IMR-90 (cell line): ENCODE data around the gene TUBGCP3. TPM values are rescaled to one million over a fixed set of nuclear protein-coding genes. Genes with fewer than 3 reads are reported as not detected.

Source experiments
- ATAC-seq: fragments of 200-7000 bp; cut with Tn5 transposase; 2 replicates; pipeline ENCODE4 v1.9.1; 2020; ENCODE audit warnings: low read depth, mild to moderate bottlenecking, moderate library complexity
- BruUV-seq: library from RNA; stranded (reverse); fragments of 400-500 nt; replicated peaks from 2 replicates; lab custom pipeline; 2021; lab: Mats Ljungman, UMichigan
- CTCF ChIA-PET: fragments of 300-600 bp; formaldehyde crosslinking; extraction: SDS; loops from one replicate; lab custom pipeline; 2021; ENCODE audit warnings: antibody characterized with exemption; lab: Yijun Ruan, JAX
- POLR2A ChIA-PET: fragments of 300-600 bp; sonication (Branson Sonifier 250); formaldehyde crosslinking; loops from one replicate; lab custom pipeline; 2022; ENCODE audit warnings: antibody characterized with exemption; ENCODE audit not compliant: unreplicated experiment; lab: Charles Lee
- DNase-seq: peaks from one replicate; pipeline ENCODE4 v3.0.0; 2013
- H2AFZ ChIP-seq: replicated peaks from 2 replicates; pipeline ENCODE3; 2013; ENCODE audit warnings: low read length, mild to moderate bottlenecking; ENCODE audit not compliant: poor library complexity
- H2AK5ac ChIP-seq: 2 replicates; pipeline ENCODE4 v1.6.1; 2013; ENCODE audit warnings: low read depth, low read length, inconsistent platforms
- H2AK9ac ChIP-seq: replicated peaks from 2 replicates; pipeline ENCODE3; 2013; ENCODE audit warnings: mild to moderate bottlenecking, low read depth, low read length, moderate library complexity; ENCODE audit not compliant: poor library complexity
- H2BK120ac ChIP-seq: 2 replicates; pipeline ENCODE4 v1.6.1; 2013; ENCODE audit warnings: low read depth, low read length, inconsistent platforms
- H2BK15ac ChIP-seq: 3 replicates; pipeline ENCODE4 v1.6.1; 2013; ENCODE audit warnings: low read depth, low read length, inconsistent platforms
- H2BK20ac ChIP-seq: 2 replicates; pipeline ENCODE4 v1.6.1; 2013; ENCODE audit warnings: low read depth, mild to moderate bottlenecking, inconsistent platforms, low read length, moderate library complexity
- H2BK5ac ChIP-seq: 2 replicates; pipeline ENCODE4 v1.6.1; 2013; ENCODE audit warnings: mild to moderate bottlenecking, low read depth, low read length, inconsistent platforms; ENCODE audit not compliant: poor library complexity, severe bottlenecking
- H3K14ac ChIP-seq: replicated peaks from 2 replicates; pipeline ENCODE4 v1.6.1; 2013; ENCODE audit warnings: low read depth, low read length, inconsistent platforms
- H3K18ac ChIP-seq: 2 replicates; pipeline ENCODE4 v1.6.1; 2013; ENCODE audit warnings: low read depth, low read length, control low read depth
- H3K23ac ChIP-seq: 2 replicates; pipeline ENCODE4 v1.6.1; 2013; ENCODE audit warnings: low read depth, low read length, inconsistent platforms
- H3K27ac ChIP-seq: 2 replicates; pipeline ENCODE4 v1.5.1; 2013; ENCODE audit warnings: mild to moderate bottlenecking, control low read depth, low read length; ENCODE audit not compliant: insufficient read depth
- H3K27me3 ChIP-seq: 2 replicates; pipeline ENCODE4 v1.6.1; 2013; ENCODE audit warnings: low read length; ENCODE audit not compliant: control insufficient read depth, insufficient read depth
- H3K36me3 ChIP-seq: 2 replicates; pipeline ENCODE4 v1.6.1; 2013; ENCODE audit warnings: low read length, mixed read lengths; ENCODE audit not compliant: control insufficient read depth, insufficient read depth
- H3K4ac ChIP-seq: 2 replicates; pipeline ENCODE4 v1.6.1; 2013; ENCODE audit warnings: low read depth, low read length, inconsistent platforms
- H3K4me1 ChIP-seq: 2 replicates; pipeline ENCODE4 v1.6.1; 2013; ENCODE audit warnings: low read length, mixed read lengths; ENCODE audit not compliant: control insufficient read depth, insufficient read depth
- H3K4me2 ChIP-seq: 2 replicates; pipeline ENCODE4 v1.6.1; 2013; ENCODE audit warnings: low read depth, mild to moderate bottlenecking, control low read depth, low read length, moderate library complexity
- H3K4me3 ChIP-seq: 2 replicates; pipeline ENCODE4 v1.5.1; 2013; ENCODE audit warnings: low read depth, mild to moderate bottlenecking, control low read depth, low read length, moderate library complexity; ENCODE audit not compliant: insufficient read depth
- H3K56ac ChIP-seq: 2 replicates; pipeline ENCODE4 v1.6.1; 2013; ENCODE audit warnings: low read length, inconsistent platforms; ENCODE audit not compliant: insufficient read depth; ENCODE audit errors: extremely low read depth
- H3K79me1 ChIP-seq, 2 experiments: 2 replicates each; pipeline ENCODE4 v1.6.1; 2013; ENCODE audit warnings: low read length in 2 of 2, inconsistent platforms in 1 of 2, low read depth in 1 of 2
- H3K9ac ChIP-seq: 2 replicates; pipeline ENCODE4 v1.6.1; 2013; ENCODE audit warnings: low read depth, low read length, control low read depth
- H3K9me1 ChIP-seq: 2 replicates; pipeline ENCODE4 v1.6.1; 2013; ENCODE audit warnings: low read length, inconsistent platforms; ENCODE audit not compliant: insufficient read depth
- H3K9me3 ChIP-seq: 2 replicates; pipeline ENCODE4 v1.6.1; 2013; ENCODE audit warnings: low read length; ENCODE audit not compliant: control insufficient read depth, insufficient read depth
- H4K20me1 ChIP-seq: 2 replicates; pipeline ENCODE4 v1.6.1; 2013; ENCODE audit warnings: low read length, inconsistent platforms; ENCODE audit not compliant: insufficient read depth
- H4K5ac ChIP-seq: 2 replicates; pipeline ENCODE4 v1.6.1; 2013; ENCODE audit warnings: mild to moderate bottlenecking, low read depth, low read length, control low read depth
- H4K8ac ChIP-seq, 2 experiments: 2 replicates each; pipeline ENCODE4 v1.6.1; 2013; ENCODE audit warnings: low read depth in 2 of 2, low read length in 2 of 2, control low read depth in 1 of 2, inconsistent platforms in 1 of 2
- H4K91ac ChIP-seq: 2 replicates; pipeline ENCODE4 v1.6.1; 2013; ENCODE audit warnings: low read depth, low read length, inconsistent platforms; ENCODE audit not compliant: insufficient read depth
- CEBPB ChIP-seq: IDR thresholded peaks from 2 replicates; pipeline ENCODE4 v1.6.1; 2012; ENCODE audit warnings: low read depth, low read length, improper control_type of control experiment
- RAD21 ChIP-seq: IDR thresholded peaks from 2 replicates; pipeline ENCODE4 v1.6.1; 2012; ENCODE audit warnings: low read length, improper control_type of control experiment
- RCOR1 ChIP-seq: IDR thresholded peaks from 2 replicates; pipeline ENCODE4 v1.6.1; 2012; ENCODE audit warnings: mild to moderate bottlenecking, low read length, improper control_type of control experiment; ENCODE audit not compliant: insufficient replicate concordance
- WGBS, 2 experiments: methylation state at CpG; one replicate each; pipeline versions ENCODE4 v1.1.5 to v1.1.7; 2013; ENCODE audit warnings: missing lambda C conversion rate in 2 of 2; ENCODE audit not compliant: insufficient read length in 1 of 2; ENCODE audit errors: extremely low coverage in 2 of 2; 5-methylcytosine and 5-hydroxymethylcytosine counted together
- dilution Hi-C: fragments of 300-500 bp; cut with HindIII; formaldehyde crosslinking; loops from one replicate; pipeline ENCODE4 v1.14.3; 2018; ENCODE audit warnings: low sequenced_read_pairs; ENCODE audit not compliant: unreplicated experiment
- in situ Hi-C: fragments of 300-500 bp; cut with MboI; formaldehyde crosslinking; loops from 3 replicates; pipeline ENCODE4 v1.14.3; 2019; ENCODE audit warnings: low sequenced_read_pairs, inconsistent platforms, mixed read lengths
- intact Hi-C: fragments of 100-400 bp; cut with micrococcal nuclease; formaldehyde crosslinking; loops from 2 replicates; pipeline ENCODE4 v1.10.0; 2022
- polyA plus RNA-seq, 3 experiments: library from polyadenylated mRNA; depleted of rRNA; stranded (reverse); fragments of >200 nt; gene quantifications; 2 replicates each; pipeline ENCODE4 v1.2.3, GENCODE V29; 2012; ENCODE audit warnings: low replicate concordance in 1 of 3
- total RNA-seq: library from RNA; depleted of rRNA; stranded (reverse); fragments of >200 nt; gene quantifications from 2 replicates; pipeline ENCODE4 v1.2.3, GENCODE V29; 2012

TUBGCP3 gene
- total and polyA plus RNA-seq, 2 of the 4 experiments (the other 2 are of a cell fraction), result 16.0 to 17.8 TPM

- Histone ChIP-seq H3K36me3 (no peaks in the 10 kb centered on the region), H3K9me3 (no peaks in the 10 kb centered on the region), H3K56ac (no peak overlapping the region; the same call in 1 of the 2 replicates), H3K18ac (no peak overlapping the region), H4K5ac (peak overlapping the region; percentile 92), H3K27ac (peak overlapping the region; percentile 73; the same call in 1 of the 2 replicates), H3K4me3 (peak overlapping the region; percentile 83), H2BK120ac (0 out of 2 replicates have a peak overlapping the region, but pooled peaks have one; percentile 61), H3K27me3 (peaks cover 2% of the 10 kb centered on the region; the same call in 1 of the 2 replicates), H3K9me1 (peaks cover 7% of the 10 kb centered on the region; the same call in 1 of the 2 replicates), H3K4ac (peak overlapping the region; percentile 86), H2AK5ac (no peak overlapping the region; the same call in 1 of the 2 replicates), H2BK15ac (no peak overlapping the region), H3K4me1 (0 out of 2 replicates have a peak, but pooled peaks cover 3% of the 10 kb centered on the region), H3K14ac (peak overlapping the region; percentile 86), H4K8ac (peak overlapping the region; percentile 97 to 99), H2AK9ac (peak overlapping the region; percentile 29), H2BK20ac (no peak overlapping the region), H3K79me1 (peaks cover 13 to 29% of the 10 kb centered on the region in 2 experiments), H2AFZ (peak overlapping the region; percentile 99), H2BK5ac (peak overlapping the region; percentile 73), H4K91ac (peak overlapping the region; percentile 78), H4K20me1 (no peaks in the 10 kb centered on the region), H3K4me2 (peak overlapping the region; percentile 83), H3K23ac (peak overlapping the region; percentile 78), H3K9ac (peak overlapping the region; percentile 74)
- BruUV-seq, result no TSS peak
- WGBS, 2 experiments, result 76% methylated on average over 24 of the region's 33 CpGs; no CpG with 5 or more reads in 1 of the 2 experiments
- TF ChIP-seq RAD21 (no peak), CEBPB (peak; percentile 43; the same call in 1 of the 2 replicates), RCOR1 (no peak)
- CTCF ChIA-PET, result no interaction called here
- ATAC-seq (no peak), DNase-seq (no peak)
- dilution Hi-C loops (no loop called here), in situ Hi-C loops (no loop called here), intact Hi-C loops (no loop called here)
- POLR2A ChIA-PET, result interaction anchor here (0.5 kb wide), 1 partner anchor 271 kb away, joined by 16 read pairs; no protein-coding TSS in a partner anchor
Observed at GRCh38 chr13:112588490-112589297, 741 bp upstream of the TUBGCP3 start.
